SU-DHL-6 (cell line): ENCODE results near the gene POU3F3.

Experiments
- H2AFZ ChIP-seq: fragments of 200-600 bp; sonication (generic); 2 replicates; pipeline ENCODE4 v1.6.1; 2014; ENCODE audit warnings: low read depth, mild to moderate bottlenecking, moderate library complexity, mixed read lengths, antibody characterized with exemption, low read length; ENCODE audit not compliant: severe bottlenecking
- H3F3A ChIP-seq: fragments of 200-600 bp; shearing (Covaris generic); 2 replicates; pipeline ENCODE4 v1.6.0; 2016; ENCODE audit warnings: antibody characterized with exemption, mild to moderate bottlenecking; ENCODE audit not compliant: insufficient read depth
- H3K27ac ChIP-seq: fragments of 200-600 bp; sonication (generic); 2 replicates; pipeline ENCODE4 v1.5.1; 2016; ENCODE audit warnings: low read depth, mild to moderate bottlenecking, low read length, moderate library complexity, mixed read lengths
- H3K27me3 ChIP-seq: fragments of 200-600 bp; sonication (generic), shearing (Covaris generic); 2 replicates; pipeline ENCODE4 v1.6.0; 2014; ENCODE audit warnings: mild to moderate bottlenecking, low read length
- H3K36me3 ChIP-seq: fragments of 200-600 bp; sonication (generic); 2 replicates; pipeline ENCODE4 v1.6.1; 2014; ENCODE audit warnings: mild to moderate bottlenecking, low read length, mixed read lengths
- H3K4me2 ChIP-seq: fragments of 300-600, 200-600 bp; shearing (Covaris generic), sonication (generic); 2 replicates; pipeline ENCODE4 v1.6.0; 2014; ENCODE audit warnings: low read length, low read depth, mild to moderate bottlenecking; ENCODE audit not compliant: poor library complexity, severe bottlenecking
- H3K4me3 ChIP-seq: fragments of 200-600 bp; sonication (generic); 2 replicates; pipeline ENCODE4 v1.5.1; 2014; ENCODE audit warnings: antibody characterized with exemption, low read length, mild to moderate bottlenecking, mixed read lengths; ENCODE audit not compliant: insufficient read depth, poor library complexity, severe bottlenecking
- H3K79me2 ChIP-seq: fragments of 200-600 bp; sonication (generic); 2 replicates; pipeline ENCODE4 v1.6.1; 2014; ENCODE audit warnings: mild to moderate bottlenecking, low read length, moderate library complexity; ENCODE audit not compliant: insufficient read depth
- H3K9ac ChIP-seq: fragments of 200-600 bp; sonication (generic); 2 replicates; pipeline ENCODE4 v1.7.0; 2014; ENCODE audit warnings: mild to moderate bottlenecking, low read length
- H3K9me2 ChIP-seq: fragments of 200-600 bp; sonication (generic); replicated peaks from 2 replicates; pipeline ENCODE4 v1.6.1; 2014; ENCODE audit warnings: low read length; ENCODE audit not compliant: insufficient read depth
- H3K9me3 ChIP-seq: fragments of 200-600 bp; sonication (generic); 2 replicates; pipeline ENCODE4 v1.6.1; 2014; ENCODE audit warnings: low read length, mixed read lengths; ENCODE audit not compliant: insufficient read depth
- H4K20me1 ChIP-seq: fragments of 200-600 bp; sonication (generic); 2 replicates; pipeline ENCODE4 v1.6.1; 2014; ENCODE audit warnings: low read depth, mild to moderate bottlenecking, antibody characterized with exemption, low read length, moderate library complexity, mixed read lengths
- EZH2phosphoT487 ChIP-seq: fragments of 200-600 bp; sonication (generic), shearing (Covaris generic); conservative IDR thresholded peaks from 2 replicates; pipeline ENCODE4 v1.6.1; 2018; ENCODE audit warnings: mild to moderate bottlenecking, antibody characterized with exemption, low read length, moderate library complexity, mixed read lengths
- TF ChIP-seq, protein P1 (sequence below): fragments of 200-600 bp; sonication (generic); IDR thresholded peaks from one replicate; pipeline ENCODE4 v1.5.1; 2017; ENCODE audit warnings: antibody characterized with exemption, mild to moderate bottlenecking, low read length, moderate library complexity; ENCODE audit not compliant: insufficient read depth, poor library complexity, severe bottlenecking

POU3F3 gene

DNA sequence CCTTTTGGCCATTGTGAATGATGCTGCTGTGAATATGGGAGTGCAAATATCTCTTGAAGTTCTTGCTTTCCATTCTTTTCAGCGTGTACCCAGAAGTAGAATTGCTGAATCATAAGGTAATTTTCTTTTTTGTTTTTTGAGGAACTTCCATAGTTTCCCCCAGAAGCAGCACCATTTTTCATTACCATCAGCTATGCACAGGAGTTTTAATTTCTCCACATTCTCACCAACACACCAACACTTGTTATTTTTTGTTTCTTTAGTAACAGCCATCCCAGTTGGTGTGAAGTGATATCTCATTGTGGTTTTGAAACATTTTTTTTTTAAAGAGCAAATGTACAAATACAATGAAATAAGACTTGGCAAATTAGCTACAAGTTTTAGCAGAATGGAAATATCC is 21.3 kb downstream of the POU3F3 start:
- no peak overlapping the region for H3K4me3 ChIP-seq
- H3F3A ChIP-seq = no peaks in the 10 kb centered on the region
- no peak overlapping the region for H3K27ac ChIP-seq
- no peak overlapping the region for H3K9ac ChIP-seq
- H3K79me2 ChIP-seq = no peaks in the 10 kb centered on the region
- TF ChIP-seq, protein P1, sequence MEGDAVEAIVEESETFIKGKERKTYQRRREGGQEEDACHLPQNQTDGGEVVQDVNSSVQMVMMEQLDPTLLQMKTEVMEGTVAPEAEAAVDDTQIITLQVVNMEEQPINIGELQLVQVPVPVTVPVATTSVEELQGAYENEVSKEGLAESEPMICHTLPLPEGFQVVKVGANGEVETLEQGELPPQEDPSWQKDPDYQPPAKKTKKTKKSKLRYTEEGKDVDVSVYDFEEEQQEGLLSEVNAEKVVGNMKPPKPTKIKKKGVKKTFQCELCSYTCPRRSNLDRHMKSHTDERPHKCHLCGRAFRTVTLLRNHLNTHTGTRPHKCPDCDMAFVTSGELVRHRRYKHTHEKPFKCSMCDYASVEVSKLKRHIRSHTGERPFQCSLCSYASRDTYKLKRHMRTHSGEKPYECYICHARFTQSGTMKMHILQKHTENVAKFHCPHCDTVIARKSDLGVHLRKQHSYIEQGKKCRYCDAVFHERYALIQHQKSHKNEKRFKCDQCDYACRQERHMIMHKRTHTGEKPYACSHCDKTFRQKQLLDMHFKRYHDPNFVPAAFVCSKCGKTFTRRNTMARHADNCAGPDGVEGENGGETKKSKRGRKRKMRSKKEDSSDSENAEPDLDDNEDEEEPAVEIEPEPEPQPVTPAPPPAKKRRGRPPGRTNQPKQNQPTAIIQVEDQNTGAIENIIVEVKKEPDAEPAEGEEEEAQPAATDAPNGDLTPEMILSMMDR = no peak
- no peak for TF ChIP-seq EZH2phosphoT487
- H3K9me2 ChIP-seq = no peaks in the 10 kb centered on the region
- H3K4me2 ChIP-seq = no peak overlapping the region
- no peaks in the 10 kb centered on the region for H3K36me3 ChIP-seq
- no peaks in the 10 kb centered on the region for H3K9me3 ChIP-seq
- H2AFZ ChIP-seq = no peak overlapping the region
- H4K20me1 ChIP-seq = no peaks in the 10 kb centered on the region
- H3K27me3 ChIP-seq = no peaks in the 10 kb centered on the region

DNA sequence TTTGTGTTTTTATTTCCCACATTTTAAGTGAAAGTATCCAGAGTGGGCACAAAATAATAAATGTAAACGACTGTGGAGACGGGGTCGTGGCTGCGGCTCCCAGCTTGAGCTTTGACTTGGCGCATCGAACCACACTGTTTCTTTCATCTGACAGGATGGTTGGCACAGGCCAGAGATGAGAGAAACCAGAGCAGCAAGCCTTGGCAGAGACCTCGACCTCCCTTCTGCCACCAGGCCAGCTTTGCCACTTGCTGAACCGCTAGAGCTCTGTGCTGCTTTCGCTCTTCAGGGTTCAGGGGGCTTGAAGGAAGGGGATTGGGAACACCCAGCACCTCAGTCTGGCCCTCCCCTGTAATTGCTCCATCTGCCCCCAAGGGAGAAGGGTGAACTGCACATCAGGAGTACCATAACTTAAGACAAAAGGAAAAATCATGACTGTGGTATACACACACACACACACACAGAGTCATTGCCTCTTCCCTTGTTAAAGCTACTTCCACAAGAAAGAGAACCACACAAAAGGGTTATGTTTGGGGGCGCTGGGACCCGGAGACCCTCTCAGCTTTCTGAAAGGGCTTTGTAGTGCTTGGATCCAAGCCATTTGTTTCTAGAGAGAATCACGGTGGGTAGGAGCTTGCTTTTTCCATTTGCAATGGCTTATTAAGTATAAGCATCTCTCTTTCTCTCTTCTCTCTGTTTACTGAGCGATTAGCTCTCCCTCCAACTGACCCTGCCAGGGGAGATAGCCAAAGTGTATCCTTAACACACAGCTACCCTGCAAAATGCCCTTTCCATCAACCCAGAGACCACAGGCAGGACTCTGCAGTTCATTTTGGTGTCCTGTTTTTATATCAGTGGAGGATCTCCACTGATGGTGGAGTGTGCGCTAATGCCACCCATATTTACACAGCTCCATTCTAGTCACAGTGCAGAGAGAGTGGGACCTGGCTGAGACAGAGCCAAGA is 23.0 kb downstream of the POU3F3 start:
- Histone ChIP-seq H3K9me2 (no peaks in the 10 kb centered on the region), H4K20me1 (no peaks in the 10 kb centered on the region), H3K9ac (no peak overlapping the region), H3K27ac (no peak overlapping the region), H3K9me3 (no peaks in the 10 kb centered on the region), H3K27me3 (no peaks in the 10 kb centered on the region), H3K36me3 (no peaks in the 10 kb centered on the region), H3K79me2 (no peaks in the 10 kb centered on the region), H2AFZ (no peak overlapping the region), H3K4me2 (no peak overlapping the region), H3K4me3 (no peak overlapping the region), H3F3A (no peaks in the 10 kb centered on the region)
- TF ChIP-seq, protein P1 = no peak
- no peak for TF ChIP-seq EZH2phosphoT487

DNA sequence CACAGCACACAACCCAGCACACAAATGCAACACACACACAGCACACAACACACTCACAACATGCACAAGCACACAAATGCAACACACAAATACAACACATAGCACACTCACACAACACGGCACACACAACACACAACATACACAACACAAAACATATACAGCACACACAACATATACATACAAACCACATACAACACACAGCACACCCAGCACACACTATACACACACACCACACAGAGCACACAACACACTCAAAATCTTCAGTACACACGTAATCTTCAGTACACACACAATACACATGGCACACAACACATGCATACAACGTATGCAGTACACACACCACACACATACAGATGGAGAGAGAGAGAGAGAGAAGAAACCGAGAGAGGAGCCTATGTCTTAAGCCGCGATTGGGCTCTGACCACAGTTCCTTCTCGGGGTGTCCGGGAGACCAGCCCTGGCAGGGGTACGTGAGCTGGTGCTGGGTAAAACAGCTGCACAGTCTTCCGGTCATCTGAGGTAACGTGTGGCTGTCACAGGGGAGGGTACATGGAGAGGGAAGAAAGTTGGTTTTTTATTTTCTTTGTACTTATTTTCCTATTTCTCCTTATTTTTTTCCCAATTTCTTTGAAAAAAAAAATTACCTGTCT is 25.1 kb downstream of the POU3F3 start:
- Histone ChIP-seq H2AFZ (no peak overlapping the region), H3K9me2 (no peaks in the 10 kb centered on the region), H3K9ac (no peak overlapping the region), H3F3A (no peaks in the 10 kb centered on the region), H3K79me2 (no peaks in the 10 kb centered on the region), H3K4me3 (no peak overlapping the region), H3K36me3 (no peaks in the 10 kb centered on the region), H3K4me2 (no peak overlapping the region), H3K27me3 (no peaks in the 10 kb centered on the region), H3K27ac (no peak overlapping the region), H4K20me1 (no peaks in the 10 kb centered on the region), H3K9me3 (no peaks in the 10 kb centered on the region)
- TF ChIP-seq, protein P1 = no peak
- TF ChIP-seq EZH2phosphoT487 = no peak
